Kasumi-1 (cell line): ENCODE results near the gene CDK16.

Experiments used
- DNase-seq, 2 experiments: peaks; one replicate each; lab custom pipeline; 2025; lab: John Stamatoyannopoulos, UW

Gene CDK16

GRCh38 chrX:47209508-47210238 lies 8.8 kb upstream of the CDK16 start:
- DNase-seq, result no peak

GRCh38 chrX:47210661-47211425 lies 7.6 kb upstream of the CDK16 start:
- no peak for DNase-seq

GRCh38 chrX:47212381-47213293 lies 5.8 kb upstream of the CDK16 start:
- DNase-seq, result no peak

GRCh38 chrX:47214435-47215077 lies 3.9 kb upstream of the CDK16 start:
- DNase-seq, result no peak

- DNase-seq, result no peak
Observed at GRCh38 chrX:47215291-47215900, 3.1 kb upstream of the CDK16 start.

GRCh38 chrX:47216393-47216925 lies 2.0 kb upstream of the CDK16 start:
- no peak for DNase-seq

- peak; percentile 9 to 31 for DNase-seq
Observed at GRCh38 chrX:47217121-47217851, 1.2 kb upstream of the CDK16 start.

GRCh38 chrX:47217852-47218279 lies 615 bp upstream of the CDK16 start:
- DNase-seq, result peak; percentile 95

- no peak for DNase-seq
Observed at GRCh38 chrX:47218920-47219815, 687 bp downstream of the CDK16 start.

GRCh38 chrX:47221756-47222155 lies 3.3 kb downstream of the CDK16 start:
- no peak for DNase-seq

GRCh38 chrX:47222751-47223350 lies 4.4 kb downstream of the CDK16 start:
- no peak for DNase-seq

GRCh38 chrX:47223476-47224250 lies 5.2 kb downstream of the CDK16 start:
- DNase-seq, result no peak

- no peak for DNase-seq
Observed at GRCh38 chrX:47224266-47224895, 5.9 kb downstream of the CDK16 start.

- DNase-seq, result no peak
Observed at GRCh38 chrX:47224896-47225290, 6.4 kb downstream of the CDK16 start.

- no peak for DNase-seq
Observed at GRCh38 chrX:47226071-47226470, 7.6 kb downstream of the CDK16 start.

GRCh38 chrX:47226531-47227333 lies 8.3 kb downstream of the CDK16 start:
- DNase-seq, result no peak

GRCh38 chrX:47227334-47227583 lies 8.8 kb downstream of the CDK16 start:
- DNase-seq, result no peak
